PC-9 (cell line): ENCODE measurements around the gene FAM241B. TPM values are rescaled to one million over a fixed set of nuclear protein-coding genes. Genes with fewer than 3 reads are reported as not detected.

Experiments used
- BruUV-seq: library from RNA; stranded (reverse); fragments of 400-500 nt; replicated peaks from 2 replicates; lab custom pipeline; 2021; lab: Mats Ljungman, UMichigan
- CTCF ChIA-PET: fragments of 300-600 bp; sonication (Branson Sonifier 250); formaldehyde crosslinking; loops from one replicate; lab custom pipeline; 2022; ENCODE audit warnings: antibody characterized with exemption; lab: Charles Lee
- POLR2A ChIA-PET: fragments of 300-600 bp; sonication (Branson Sonifier 250); formaldehyde crosslinking; loops from one replicate; lab custom pipeline; 2022; ENCODE audit warnings: antibody characterized with exemption; ENCODE audit not compliant: unreplicated experiment; lab: Charles Lee
- DNase-seq, 2 experiments: peaks; one replicate each; pipeline versions ENCODE4 v3.0.0 to v3.0.0-alpha.2; 2015 to 2022; ENCODE audit warnings: mixed read lengths in 1 of 2
- H2AFZ ChIP-seq: fragments of 200-600 bp; sonication (generic); 2 replicates; pipeline ENCODE4 v1.8.1; 2017; ENCODE audit warnings: antibody characterized with exemption
- H3F3A ChIP-seq: fragments of 200-600 bp; sonication (generic); 2 replicates; pipeline ENCODE4 v1.8.1; 2017; ENCODE audit warnings: antibody characterized with exemption, mild to moderate bottlenecking, low read depth; ENCODE audit not compliant: insufficient read depth
- H3K27ac ChIP-seq: fragments of 200-600 bp; sonication (generic); 2 replicates; pipeline ENCODE4 v1.6.1; 2016; ENCODE audit warnings: mixed run types
- H3K27me3 ChIP-seq: fragments of 200-600 bp; sonication (generic); 2 replicates; pipeline ENCODE4 v1.6.1; 2016; ENCODE audit warnings: low read depth, mixed run types; ENCODE audit not compliant: insufficient read depth
- H3K36me3 ChIP-seq: fragments of 200-600 bp; sonication (generic); 2 replicates; pipeline ENCODE4 v1.6.1; 2016; ENCODE audit warnings: low read depth, mixed run types
- H3K4me1 ChIP-seq: fragments of 200-600 bp; sonication (generic); replicated peaks from 2 replicates; pipeline ENCODE4 v1.6.1; 2016; ENCODE audit warnings: mixed run types; ENCODE audit not compliant: insufficient read depth
- H3K4me2 ChIP-seq: fragments of 200-600 bp; sonication (generic); 2 replicates; pipeline ENCODE4 v1.6.1; 2017; ENCODE audit warnings: mixed run types
- H3K4me3 ChIP-seq: fragments of 200-600 bp; sonication (generic); 2 replicates; pipeline ENCODE4 v1.6.1; 2016; ENCODE audit warnings: mixed run types
- H3K79me2 ChIP-seq: fragments of 200-600 bp; sonication (generic); 2 replicates; pipeline ENCODE4 v1.6.1; 2017; ENCODE audit warnings: low read depth, mixed run types
- H3K9me2 ChIP-seq: fragments of 200-600 bp; sonication (generic); 2 replicates; pipeline ENCODE4 v1.8.1; 2017; ENCODE audit warnings: mild to moderate bottlenecking; ENCODE audit not compliant: insufficient read depth
- H3K9me3 ChIP-seq: fragments of 200-600 bp; sonication (generic); 2 replicates; pipeline ENCODE4 v1.8.1; 2016; ENCODE audit warnings: low read depth; ENCODE audit not compliant: insufficient read depth
- H4K20me1 ChIP-seq: fragments of 200-600 bp; sonication (generic); 2 replicates; pipeline ENCODE4 v1.8.1; 2017; ENCODE audit not compliant: insufficient read depth
- EZH2 ChIP-seq: fragments of 200-600 bp; sonication (generic); IDR thresholded peaks from 2 replicates; pipeline ENCODE4 v1.8.0; 2017; ENCODE audit warnings: antibody characterized with exemption, low read depth
- intact Hi-C: fragments of 100-400 bp; cut with micrococcal nuclease; formaldehyde crosslinking; loops from one replicate; pipeline ENCODE4 v1.10.0; 2022; ENCODE audit not compliant: unreplicated experiment
- total RNA-seq: library from RNA; stranded (reverse); gene quantifications from 2 replicates; pipeline ENCODE4 v1.2.3, GENCODE V29; 2021
- TF ChIP-seq, protein P1 (sequence below): fragments of 200-600 bp; sonication (generic); conservative IDR thresholded peaks from 2 replicates; pipeline ENCODE4 v1.6.1; 2017; ENCODE audit warnings: mixed run types, antibody characterized with exemption, mild to moderate bottlenecking, moderate library complexity

Gene FAM241B
- total RNA-seq, 1 experiment from 2014 or later = 10.7 TPM

DNA sequence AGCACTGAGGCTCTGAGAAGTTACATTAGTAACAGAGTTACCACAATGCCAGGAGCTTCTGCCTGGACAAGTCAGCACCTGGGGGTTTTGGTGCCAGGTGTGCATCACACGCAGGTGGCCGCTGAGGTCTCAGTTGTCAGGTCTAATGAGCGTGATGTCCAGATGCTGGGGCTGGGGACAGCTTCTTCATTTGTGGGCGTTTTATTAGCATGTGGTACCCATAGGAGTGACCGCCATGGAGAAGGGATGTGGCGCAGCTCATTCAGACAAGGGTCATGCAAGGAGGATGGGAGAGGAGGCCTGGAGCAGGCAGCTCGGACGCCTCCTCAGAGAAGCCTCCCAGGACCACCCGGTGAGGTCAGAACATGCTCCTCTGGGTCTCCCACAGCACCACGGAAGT, 27.8 kb downstream of the FAM241B start:
- CTCF ChIA-PET = no interaction called here
- DNase-seq = no peak
- Histone ChIP-seq H3K9me3 (no peaks in the 10 kb centered on the region), H3F3A (no peaks in the 10 kb centered on the region), H3K4me2 (no peak overlapping the region), H4K20me1 (no peaks in the 10 kb centered on the region), H3K4me1 (no peaks in the 10 kb centered on the region), H3K27me3 (peaks cover 100% of the 10 kb centered on the region), H2AFZ (no peak overlapping the region), H3K36me3 (no peaks in the 10 kb centered on the region), H3K9me2 (no peaks in the 10 kb centered on the region), H3K27ac (no peak overlapping the region), H3K4me3 (no peak overlapping the region), H3K79me2 (no peaks in the 10 kb centered on the region)
- TF ChIP-seq, protein P1, sequence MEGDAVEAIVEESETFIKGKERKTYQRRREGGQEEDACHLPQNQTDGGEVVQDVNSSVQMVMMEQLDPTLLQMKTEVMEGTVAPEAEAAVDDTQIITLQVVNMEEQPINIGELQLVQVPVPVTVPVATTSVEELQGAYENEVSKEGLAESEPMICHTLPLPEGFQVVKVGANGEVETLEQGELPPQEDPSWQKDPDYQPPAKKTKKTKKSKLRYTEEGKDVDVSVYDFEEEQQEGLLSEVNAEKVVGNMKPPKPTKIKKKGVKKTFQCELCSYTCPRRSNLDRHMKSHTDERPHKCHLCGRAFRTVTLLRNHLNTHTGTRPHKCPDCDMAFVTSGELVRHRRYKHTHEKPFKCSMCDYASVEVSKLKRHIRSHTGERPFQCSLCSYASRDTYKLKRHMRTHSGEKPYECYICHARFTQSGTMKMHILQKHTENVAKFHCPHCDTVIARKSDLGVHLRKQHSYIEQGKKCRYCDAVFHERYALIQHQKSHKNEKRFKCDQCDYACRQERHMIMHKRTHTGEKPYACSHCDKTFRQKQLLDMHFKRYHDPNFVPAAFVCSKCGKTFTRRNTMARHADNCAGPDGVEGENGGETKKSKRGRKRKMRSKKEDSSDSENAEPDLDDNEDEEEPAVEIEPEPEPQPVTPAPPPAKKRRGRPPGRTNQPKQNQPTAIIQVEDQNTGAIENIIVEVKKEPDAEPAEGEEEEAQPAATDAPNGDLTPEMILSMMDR = no peak
- no peak for TF ChIP-seq EZH2
- intact Hi-C loops = no loop called here
- no TSS peak for BruUV-seq
- POLR2A ChIA-PET = no interaction called here

DNA sequence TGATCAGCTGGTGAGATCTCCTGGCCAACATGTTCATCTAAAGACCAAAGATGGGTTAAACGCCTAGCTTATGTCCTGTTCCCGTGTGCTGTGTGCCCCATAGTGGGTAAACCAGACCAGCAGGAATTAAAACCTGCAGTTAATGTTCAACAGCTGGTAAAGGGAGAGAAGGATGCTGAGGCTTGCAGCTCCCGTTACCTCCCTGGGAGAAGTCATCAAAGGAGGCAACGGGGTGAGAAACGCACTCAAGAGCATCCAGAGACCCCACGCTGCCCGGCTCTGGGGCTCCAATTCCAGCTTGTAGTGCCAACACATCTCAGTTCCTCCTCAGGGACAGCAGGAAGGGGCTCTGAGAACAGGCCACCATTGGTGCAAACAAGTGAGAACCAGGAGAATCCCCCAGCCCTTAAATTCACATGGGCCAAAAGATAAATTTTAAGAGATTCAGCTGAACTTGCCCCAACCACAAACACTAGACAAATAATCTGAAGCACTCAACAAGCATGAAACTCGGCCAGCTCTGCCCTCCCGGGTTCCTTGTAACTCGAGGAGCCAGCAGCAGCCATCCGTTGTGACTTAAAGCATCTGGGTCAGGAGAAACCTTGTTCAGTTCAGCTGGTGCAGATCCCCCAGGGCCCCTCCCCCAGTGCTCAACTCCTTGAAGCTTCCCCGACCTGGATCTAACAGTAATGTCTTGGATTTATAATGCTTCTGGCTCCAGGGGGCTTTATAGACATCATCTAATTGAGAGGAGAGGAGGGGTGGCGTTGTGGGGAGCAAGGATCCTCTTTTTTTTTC, 29.4 kb downstream of the FAM241B start:
- H3K4me1 ChIP-seq = no peaks in the 10 kb centered on the region
- H3K9me2 ChIP-seq = no peaks in the 10 kb centered on the region
- H4K20me1 ChIP-seq = no peaks in the 10 kb centered on the region
- no TSS peak for BruUV-seq
- no peak for TF ChIP-seq EZH2
- TF ChIP-seq, protein P1 = no peak
- H3K36me3 ChIP-seq = no peaks in the 10 kb centered on the region
- peaks cover 100% of the 10 kb centered on the region for H3K27me3 ChIP-seq
- DNase-seq = no peak
- ChIA-PET POLR2A (interaction anchor here (0.6 kb wide), 1 partner anchor 354 kb away, joined by 3 read pairs; no protein-coding TSS in a partner anchor), CTCF (no interaction called here)
- H3K4me2 ChIP-seq = no peak overlapping the region
- H3K4me3 ChIP-seq = no peak overlapping the region
- H3K9me3 ChIP-seq = no peaks in the 10 kb centered on the region
- no peaks in the 10 kb centered on the region for H3K79me2 ChIP-seq
- intact Hi-C loops = no loop called here
- no peak overlapping the region for H3K27ac ChIP-seq
- H2AFZ ChIP-seq = no peak overlapping the region
- no peaks in the 10 kb centered on the region for H3F3A ChIP-seq

DNA sequence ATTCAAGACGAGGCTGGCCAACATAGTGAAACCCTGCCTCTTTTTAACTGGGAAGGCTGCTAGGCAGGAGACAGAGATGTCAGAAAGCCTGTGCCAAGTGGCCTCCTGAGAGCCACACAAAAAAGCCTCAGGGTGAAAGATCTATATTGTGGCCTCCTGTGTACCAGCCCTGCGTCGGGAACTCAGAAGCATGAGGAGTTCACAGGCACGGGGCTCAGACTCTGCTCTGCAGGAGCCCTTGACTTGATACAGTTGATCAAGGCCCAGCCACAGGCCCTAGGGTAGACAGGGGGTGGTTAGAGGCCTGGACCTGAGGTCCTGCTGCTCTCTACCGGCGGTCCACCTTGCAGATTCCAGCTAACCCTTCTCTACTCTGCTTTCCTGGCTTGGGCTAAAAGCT, 30.2 kb downstream of the FAM241B start:
- TF ChIP-seq, protein P1 = no peak
- no peak for TF ChIP-seq EZH2
- POLR2A ChIA-PET = no interaction called here
- Histone ChIP-seq H4K20me1 (no peaks in the 10 kb centered on the region), H3K9me2 (no peaks in the 10 kb centered on the region), H3K9me3 (no peaks in the 10 kb centered on the region), H3K27ac (no peak overlapping the region), H3K4me2 (no peak overlapping the region), H3F3A (no peaks in the 10 kb centered on the region), H3K27me3 (peaks cover 100% of the 10 kb centered on the region), H3K4me1 (no peaks in the 10 kb centered on the region), H2AFZ (no peak overlapping the region), H3K79me2 (no peaks in the 10 kb centered on the region), H3K36me3 (no peaks in the 10 kb centered on the region), H3K4me3 (no peak overlapping the region)
- CTCF ChIA-PET = no interaction called here
- DNase-seq = no peak
- intact Hi-C loops = no loop called here
- no TSS peak for BruUV-seq
